Measurements from ENCODE around the gene ANGPT4.

GRCh38 chr20:896501-897025 lies 19.6 kb downstream of the ANGPT4 start:
- TF ChIP-seq CTCF (IDR thresholded peaks at IDR 0.05): no peak
- no peak for TF ChIP-seq EZH2phosphoT487 (IDR thresholded peaks at IDR 0.05)
- TF ChIP-seq EZH2 (IDR thresholded peaks at IDR 0.05): no peak

Measured in neural progenitor cell (in vitro differentiated cells).